ENCODE results near the gene HOXB3. TPM values are rescaled to one million over a fixed set of nuclear protein-coding genes. Genes with fewer than 3 reads are reported as not detected.

HOXB3 gene
- total RNA-seq, 3 donors from 2014 or later (not counting 1 experiment from before 2014, with no cell fraction given) = 7.9 to 15.6 (median 15.3) TPM

DNA sequence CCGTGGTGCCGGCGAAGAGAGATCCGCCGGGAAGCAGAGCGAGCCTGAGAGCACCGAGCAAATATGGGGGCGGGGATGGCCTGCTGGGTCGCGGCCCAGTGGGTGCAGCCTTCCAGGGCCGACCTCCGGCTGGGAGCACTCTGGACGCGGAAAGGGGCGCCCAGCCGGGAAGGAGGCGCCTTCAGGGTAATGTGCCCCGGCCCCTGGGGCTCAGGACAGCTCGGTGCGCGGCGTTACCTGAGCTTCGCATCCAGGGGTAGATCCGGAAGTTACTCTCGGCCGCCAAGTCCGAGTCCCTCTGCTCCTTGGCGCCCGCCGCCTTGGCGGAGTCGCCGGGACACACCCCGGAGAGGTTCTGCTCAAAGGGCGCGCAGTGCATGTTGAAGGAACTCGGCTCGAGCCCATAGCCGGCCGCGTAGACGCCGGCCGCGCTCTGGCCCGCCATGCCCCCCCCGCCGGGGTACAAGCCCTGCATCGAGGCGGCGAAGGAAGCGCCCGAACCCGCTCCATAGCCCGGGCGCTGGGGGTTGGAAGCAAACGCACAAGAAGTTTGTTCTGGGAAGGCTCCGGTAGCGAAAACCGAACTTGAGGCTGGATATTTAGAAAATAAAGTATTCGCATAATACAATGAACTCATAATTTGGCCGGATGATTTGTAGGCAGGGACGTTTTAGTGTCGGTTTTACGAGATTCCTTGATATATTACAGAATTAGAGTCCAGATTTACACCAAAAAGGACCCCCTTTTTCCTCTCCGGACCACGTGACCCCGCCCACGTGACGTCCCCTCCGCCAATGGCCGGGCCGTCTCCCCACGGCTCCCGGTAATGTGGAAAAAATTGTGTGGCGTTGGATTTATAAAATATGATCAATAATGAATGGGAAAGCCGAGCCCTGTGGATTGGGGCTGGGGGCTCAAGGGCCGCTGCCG is 20.5 kb upstream of the HOXB3 start, which contains the start of gene HOXB7:
Gene HOXB7 (minus strand): TSS at position 736 of the 930 bp plus-strand sequence. CDS start 99 bp downstream, at position 637.
- WGBS (ENCODE audit: insufficient coverage) = under 1% methylated on average over 78 of the region's 79 CpGs

DNA sequence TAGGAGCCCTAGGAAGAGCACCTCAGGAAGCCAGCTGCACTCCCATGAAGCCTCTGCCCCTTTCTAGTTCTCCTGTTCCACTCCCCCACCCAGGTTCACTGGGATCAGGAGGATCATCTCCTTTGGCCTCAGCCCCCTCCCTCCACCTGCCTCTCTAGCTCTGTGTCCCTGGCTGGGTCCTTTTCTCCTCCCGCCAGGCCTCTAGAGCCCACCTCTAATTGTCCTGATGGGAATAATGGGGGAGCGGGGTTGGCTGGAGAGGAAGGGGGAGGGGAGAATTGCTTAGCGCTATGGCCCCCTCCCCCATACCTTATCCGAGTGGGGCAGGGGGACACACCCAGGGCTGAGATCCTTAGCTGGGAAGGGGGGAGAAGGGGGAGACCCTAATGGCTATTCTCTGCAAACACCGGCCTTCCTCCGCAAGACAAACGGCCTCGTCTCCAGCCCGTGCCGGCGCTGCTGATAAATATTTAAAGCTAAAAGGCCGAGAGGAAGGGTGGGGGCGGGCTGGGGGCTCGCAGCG is 19.8 kb upstream of the HOXB3 start:
- Mint-ChIP-seq H3K9me3 (no peaks in the 10 kb centered on the region), H3K4me3 (peak overlapping the region; percentile 98)
- 6% methylated on average over 12 of the region's 15 CpGs for WGBS (ENCODE audit: insufficient coverage)

More for the DNA sequence above, 20.5 kb upstream of the HOXB3 start, which contains the start of gene HOXB7:
- Mint-ChIP-seq H3K4me3 (peak within 1 kb of the TSS; percentile 98), H3K4me1 (peaks cover 43 to 48% of the 10 kb centered on the region in 2 donors), H3K27me3 (ENCODE audit: low read depth in 2 of 2) (peaks cover 30 to 48% of the 10 kb centered on the region in 2 donors), H3K9me3 (no peaks in the 10 kb centered on the region), H3K36me3 (no peaks in the 10 kb centered on the region), H3K27ac (peak within 1 kb of the TSS; percentile 43 to 78)
- TF ChIP-seq CTCF (IDR thresholded peaks at IDR 0.05) = no peak
- Histone ChIP-seq H3K9me3 (ENCODE audit: control insufficient read depth, insufficient read depth, low read length) (no peaks in the 10 kb centered on the region), H3K27me3 (ENCODE audit: control insufficient read depth, insufficient read depth, low read length) (peaks cover 39% of the 10 kb centered on the region), H3K36me3 (ENCODE audit: control insufficient read depth, insufficient read depth, low read length) (no peaks in the 10 kb centered on the region), H3K4me1 (ENCODE audit: control insufficient read depth, insufficient read depth, low read length) (peaks cover 53% of the 10 kb centered on the region), H3K27ac (ENCODE audit: low read length) (peak within 1 kb of the TSS; percentile 31), H3K4me3 (ENCODE audit: low read length) (peak within 1 kb of the TSS; percentile 85)
- intact Hi-C loops (cut with micrococcal nuclease) = loop anchor here (5.0 to 10.0 kb wide), 2 partner anchors 112 to 144 kb away; partner anchors contain the start of genes PRAC1 and PRAC2
- peak; percentile 28 to 59 (median 39) for ATAC-seq
- DNase-seq = peak; percentile 68 to 75

DNA sequence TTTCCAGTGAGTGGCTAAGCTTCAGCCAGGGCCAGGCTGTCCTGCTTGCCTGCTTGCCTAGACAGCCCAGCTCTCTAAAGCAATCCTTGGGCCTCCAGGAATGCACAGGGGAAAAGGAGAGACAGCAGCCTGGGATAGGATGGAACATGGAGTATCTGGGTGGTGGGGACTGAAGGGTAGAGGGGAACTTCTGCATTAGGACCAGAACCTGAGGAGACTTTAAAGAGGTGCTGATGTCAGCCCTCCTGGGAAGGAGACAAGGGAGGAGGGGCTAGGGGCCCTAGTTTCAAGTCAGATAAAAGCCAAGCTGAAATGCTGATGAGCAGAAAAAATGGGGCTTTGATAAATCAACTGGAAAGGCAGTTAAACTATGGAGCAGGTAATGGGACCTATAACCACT is 19.0 kb upstream of the HOXB3 start:
- no peaks in the 10 kb centered on the region for H3K36me3 Mint-ChIP-seq
- Histone ChIP-seq H3K36me3 (ENCODE audit: control insufficient read depth, insufficient read depth, low read length) (no peaks in the 10 kb centered on the region), H3K27ac (ENCODE audit: low read length) (no peak overlapping the region), H3K4me1 (ENCODE audit: control insufficient read depth, insufficient read depth, low read length) (peaks cover 42% of the 10 kb centered on the region), H3K4me3 (ENCODE audit: low read length) (no peak overlapping the region), H3K27me3 (ENCODE audit: control insufficient read depth, insufficient read depth, low read length) (peaks cover 39% of the 10 kb centered on the region), H3K9me3 (ENCODE audit: control insufficient read depth, insufficient read depth, low read length) (no peaks in the 10 kb centered on the region)
- peak overlapping the region; percentile 49 for H3K4me3 Mint-ChIP-seq
- ATAC-seq (no peak), DNase-seq (no peak)
- peaks cover 22 to 49% of the 10 kb centered on the region in 2 donors for H3K27me3 Mint-ChIP-seq (ENCODE audit: low read depth in 2 of 2)
- H3K9me3 Mint-ChIP-seq = no peaks in the 10 kb centered on the region
- intact Hi-C loops (cut with micrococcal nuclease) = no loop called here
- TF ChIP-seq CTCF (IDR thresholded peaks at IDR 0.05) = no peak
- H3K27ac Mint-ChIP-seq = no peak overlapping the region
- peaks cover 31 to 36% of the 10 kb centered on the region in 2 donors for H3K4me1 Mint-ChIP-seq

More for the DNA sequence above, 19.8 kb upstream of the HOXB3 start:
- Mint-ChIP-seq H3K4me1 (peaks cover 39 to 44% of the 10 kb centered on the region in 2 donors), H3K27me3 (ENCODE audit: low read depth in 2 of 2) (peaks cover 25 to 48% of the 10 kb centered on the region in 2 donors), H3K36me3 (no peaks in the 10 kb centered on the region), H3K27ac (no peak overlapping the region)
- H3K36me3 ChIP-seq (ENCODE audit: control insufficient read depth, insufficient read depth, low read length) = no peaks in the 10 kb centered on the region
- DNase-seq = no peak
- no peaks in the 10 kb centered on the region for H3K9me3 ChIP-seq (ENCODE audit: control insufficient read depth, insufficient read depth, low read length)
- no peak overlapping the region for H3K27ac ChIP-seq (ENCODE audit: low read length)
- H3K4me3 ChIP-seq (ENCODE audit: low read length) = peak overlapping the region; percentile 85
- H3K27me3 ChIP-seq (ENCODE audit: control insufficient read depth, insufficient read depth, low read length) = peaks cover 38% of the 10 kb centered on the region
- intact Hi-C loops (cut with micrococcal nuclease) = loop anchor here (5.0 to 10.0 kb wide), 2 partner anchors 112 to 145 kb away; partner anchors contain the start of genes PRAC1 and PRAC2
- H3K4me1 ChIP-seq (ENCODE audit: control insufficient read depth, insufficient read depth, low read length) = peaks cover 50% of the 10 kb centered on the region
- no peak for TF ChIP-seq CTCF (IDR thresholded peaks at IDR 0.05)
- no peak for ATAC-seq
